GM10266 (cell line): Measurements from ENCODE around the gene STXBP6.

ENCODE experiments used
- DNase-seq: peaks from one replicate; pipeline ENCODE4 v3.0.0; 2012; ENCODE audit errors: extremely low spot score
- TF ChIP-seq, protein P1 (sequence below): IDR thresholded peaks from 2 replicates; pipeline ENCODE4 v1.5.1; 2012; ENCODE audit warnings: mild to moderate bottlenecking, low read depth; ENCODE audit not compliant: control insufficient read depth, insufficient read depth; ENCODE audit errors: missing control alignments

The STXBP6 gene

DNA sequence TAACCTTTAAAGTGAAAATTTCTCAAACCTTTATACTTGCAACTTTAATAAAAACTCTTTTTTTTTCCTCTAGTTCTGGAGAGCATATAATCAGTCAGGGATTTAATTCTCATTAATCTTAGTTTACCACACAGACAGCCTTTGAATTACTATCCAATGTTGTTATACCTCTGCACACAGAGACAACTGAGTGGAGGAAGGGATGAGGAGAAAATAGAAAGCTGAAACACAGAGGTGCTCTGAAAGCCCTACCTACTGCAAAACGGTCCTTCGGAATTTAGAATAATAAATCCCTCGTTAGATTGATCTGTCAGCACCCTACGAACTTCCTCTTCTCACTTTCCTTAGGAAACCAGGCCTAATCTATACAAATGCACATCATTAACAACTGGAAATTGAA lies 122.1 kb downstream of the STXBP6 start:
- TF ChIP-seq, protein P1, sequence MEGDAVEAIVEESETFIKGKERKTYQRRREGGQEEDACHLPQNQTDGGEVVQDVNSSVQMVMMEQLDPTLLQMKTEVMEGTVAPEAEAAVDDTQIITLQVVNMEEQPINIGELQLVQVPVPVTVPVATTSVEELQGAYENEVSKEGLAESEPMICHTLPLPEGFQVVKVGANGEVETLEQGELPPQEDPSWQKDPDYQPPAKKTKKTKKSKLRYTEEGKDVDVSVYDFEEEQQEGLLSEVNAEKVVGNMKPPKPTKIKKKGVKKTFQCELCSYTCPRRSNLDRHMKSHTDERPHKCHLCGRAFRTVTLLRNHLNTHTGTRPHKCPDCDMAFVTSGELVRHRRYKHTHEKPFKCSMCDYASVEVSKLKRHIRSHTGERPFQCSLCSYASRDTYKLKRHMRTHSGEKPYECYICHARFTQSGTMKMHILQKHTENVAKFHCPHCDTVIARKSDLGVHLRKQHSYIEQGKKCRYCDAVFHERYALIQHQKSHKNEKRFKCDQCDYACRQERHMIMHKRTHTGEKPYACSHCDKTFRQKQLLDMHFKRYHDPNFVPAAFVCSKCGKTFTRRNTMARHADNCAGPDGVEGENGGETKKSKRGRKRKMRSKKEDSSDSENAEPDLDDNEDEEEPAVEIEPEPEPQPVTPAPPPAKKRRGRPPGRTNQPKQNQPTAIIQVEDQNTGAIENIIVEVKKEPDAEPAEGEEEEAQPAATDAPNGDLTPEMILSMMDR = no peak
- DNase-seq = no peak

DNA sequence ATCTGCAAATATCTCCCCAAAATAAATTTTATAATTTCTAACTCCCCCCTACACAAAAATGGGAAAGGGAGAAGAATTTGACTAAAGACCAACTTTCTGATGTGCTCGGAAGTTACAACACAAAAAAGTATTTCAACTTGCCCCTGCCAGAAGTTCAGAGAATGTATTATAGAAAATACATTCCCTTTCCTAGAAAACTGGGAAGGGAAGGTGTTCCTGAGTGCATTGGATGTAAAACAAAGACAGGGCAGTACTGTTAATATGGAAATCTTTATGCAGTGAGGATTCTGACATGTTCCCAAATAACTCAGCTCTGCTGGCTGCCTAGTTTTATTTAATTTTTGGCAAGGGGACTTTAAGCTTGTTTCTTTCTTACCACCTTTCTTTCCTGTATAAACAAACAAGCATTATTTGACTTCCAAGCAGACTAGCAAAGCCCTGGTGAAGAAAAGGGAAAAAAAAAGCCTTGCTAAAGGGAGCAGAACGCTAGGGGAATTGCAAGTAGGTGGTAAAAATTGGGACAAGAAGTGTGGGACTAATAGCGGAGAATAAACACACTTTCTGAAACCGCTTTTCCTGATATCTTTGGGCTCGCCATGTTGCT lies 124.1 kb downstream of the STXBP6 start:
- DNase-seq = no peak
- TF ChIP-seq, protein P1 = no peak

DNA sequence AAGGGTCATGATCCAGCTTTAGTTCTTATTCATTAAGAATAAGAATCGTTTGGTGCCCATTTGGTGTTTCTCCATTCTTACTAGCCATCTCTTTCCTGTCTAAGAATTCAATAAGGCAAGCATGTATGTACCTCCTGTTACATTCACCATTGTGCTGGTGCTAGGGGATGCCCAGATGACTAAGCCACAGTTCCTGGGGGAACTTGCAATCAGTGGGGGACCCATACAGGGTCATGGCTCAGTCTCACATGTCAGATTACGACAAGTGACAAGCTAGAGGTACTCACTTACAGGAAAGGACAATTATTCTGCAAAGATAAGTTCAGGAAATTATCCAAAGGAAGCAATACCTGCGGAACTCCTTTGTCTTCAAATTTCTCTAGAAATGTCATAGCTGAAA lies 125.4 kb downstream of the STXBP6 start:
- TF ChIP-seq, protein P1 = no peak
- DNase-seq = no peak

DNA sequence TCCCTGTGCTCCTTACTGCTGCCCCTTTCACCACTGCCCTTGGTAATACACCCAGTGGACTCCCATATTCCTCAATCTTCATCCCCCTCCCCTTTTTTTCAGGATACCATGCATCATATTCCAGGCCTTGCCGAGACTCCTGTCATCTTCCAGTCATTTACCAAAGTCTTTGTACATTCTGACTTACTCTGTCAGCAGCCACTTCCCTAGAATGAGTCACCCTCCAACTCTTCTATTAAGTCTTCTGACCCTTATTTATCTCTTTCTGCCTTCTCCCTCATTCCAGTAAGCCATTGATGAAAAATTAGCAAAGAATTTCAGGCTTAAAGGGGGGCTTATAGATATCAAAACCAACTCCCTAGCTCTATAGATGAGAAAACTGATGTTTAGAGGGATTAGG lies 128.0 kb downstream of the STXBP6 start:
- no peak for DNase-seq
- TF ChIP-seq, protein P1 = no peak

DNA sequence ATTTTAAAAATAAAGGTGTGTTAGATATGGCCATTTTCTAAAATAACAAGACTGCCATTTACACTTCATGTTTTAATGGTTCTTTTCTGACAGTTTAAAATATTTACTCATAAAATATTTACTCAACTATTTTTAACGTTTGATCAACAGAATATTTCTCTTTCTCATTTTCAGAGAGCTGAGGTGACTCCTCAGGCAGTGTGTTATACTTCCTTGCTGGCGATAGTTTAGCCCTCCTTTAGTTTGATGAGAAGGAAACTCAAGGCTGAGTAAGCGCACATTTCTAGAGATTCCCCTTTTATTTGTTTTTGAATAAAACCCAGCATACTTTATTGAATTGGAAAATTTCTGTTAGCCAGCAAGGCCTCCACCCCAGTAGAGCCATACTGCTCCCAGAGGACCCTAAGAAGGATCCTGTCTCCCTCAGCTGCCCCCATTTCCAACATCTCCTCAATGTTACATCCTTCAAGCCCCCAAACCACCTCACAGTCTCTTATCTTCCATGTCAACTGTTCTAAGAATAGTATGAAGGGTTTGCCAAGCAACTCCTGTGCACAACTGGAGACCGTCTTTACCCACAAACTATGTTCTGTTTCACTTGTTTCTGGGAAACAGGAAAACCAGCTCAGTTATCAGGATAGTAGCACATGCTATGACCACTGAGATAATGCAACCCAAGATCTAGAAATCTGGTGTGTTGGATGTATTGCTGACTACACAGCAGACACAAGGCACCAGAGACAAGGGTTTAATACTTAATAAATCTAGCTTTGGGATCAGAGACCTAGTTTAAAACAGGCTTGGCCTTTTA lies 129.5 kb downstream of the STXBP6 start:
- TF ChIP-seq, protein P1 = no peak
- DNase-seq = no peak

DNA sequence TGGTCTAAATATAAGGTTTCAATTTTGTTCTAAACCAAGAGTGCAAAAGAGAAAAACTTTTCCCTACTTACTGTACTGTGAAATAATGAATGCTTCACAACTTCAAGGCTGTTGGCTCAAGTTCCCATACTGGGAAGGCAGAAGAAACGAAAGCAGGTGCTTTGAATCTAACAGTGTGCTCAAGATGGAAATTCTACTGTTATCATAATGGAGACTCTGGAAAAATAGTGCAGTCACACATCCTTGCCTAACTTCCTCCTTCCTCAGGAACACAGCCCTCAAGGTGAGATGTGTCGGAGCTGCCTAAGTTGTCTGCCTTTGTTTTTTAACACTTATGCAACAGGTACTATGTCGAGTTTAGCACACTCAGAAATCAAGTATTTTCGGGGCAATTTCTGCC lies 131.1 kb downstream of the STXBP6 start:
- TF ChIP-seq, protein P1 = no peak
- no peak for DNase-seq

DNA sequence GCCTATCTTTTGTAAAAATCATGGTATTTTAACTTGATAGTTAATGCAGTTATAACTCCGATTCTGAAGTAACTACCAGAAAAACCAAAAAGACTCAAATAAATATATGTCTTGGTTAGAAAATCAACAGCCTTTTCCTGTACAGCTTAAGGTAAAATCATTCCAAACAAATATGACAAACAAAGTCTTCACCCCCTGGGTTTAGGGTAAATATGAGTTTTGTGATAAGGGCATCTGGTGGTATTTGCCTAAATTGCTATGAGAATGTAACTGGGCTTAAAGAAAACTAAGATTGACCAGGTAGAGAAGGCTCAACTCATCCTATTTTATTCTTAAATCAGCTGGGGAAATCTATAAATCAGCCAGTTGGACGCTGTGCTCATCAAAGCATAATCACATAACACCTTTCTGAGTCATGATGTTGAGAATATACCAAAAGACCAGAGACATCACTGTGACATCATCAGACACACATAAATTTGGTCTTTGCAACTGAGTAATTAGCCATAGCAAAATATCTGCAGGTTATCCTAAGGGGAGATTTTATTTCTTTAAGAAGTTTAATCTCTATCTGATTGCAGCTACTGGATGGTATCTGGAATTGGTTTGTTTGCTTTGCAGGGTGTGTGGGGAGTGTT lies 133.9 kb downstream of the STXBP6 start:
- TF ChIP-seq, protein P1 = no peak
- DNase-seq = no peak
